ENCODE results near the gene KSR2.

GRCh38 chr12:117768860-117769259 lies 199.9 kb downstream of the KSR2 start:
- TF ChIP-seq EZH2 (IDR thresholded peaks at IDR 0.05; ENCODE audit: borderline replicate concordance, low read length): no peak
- TF ChIP-seq, protein P1, sequence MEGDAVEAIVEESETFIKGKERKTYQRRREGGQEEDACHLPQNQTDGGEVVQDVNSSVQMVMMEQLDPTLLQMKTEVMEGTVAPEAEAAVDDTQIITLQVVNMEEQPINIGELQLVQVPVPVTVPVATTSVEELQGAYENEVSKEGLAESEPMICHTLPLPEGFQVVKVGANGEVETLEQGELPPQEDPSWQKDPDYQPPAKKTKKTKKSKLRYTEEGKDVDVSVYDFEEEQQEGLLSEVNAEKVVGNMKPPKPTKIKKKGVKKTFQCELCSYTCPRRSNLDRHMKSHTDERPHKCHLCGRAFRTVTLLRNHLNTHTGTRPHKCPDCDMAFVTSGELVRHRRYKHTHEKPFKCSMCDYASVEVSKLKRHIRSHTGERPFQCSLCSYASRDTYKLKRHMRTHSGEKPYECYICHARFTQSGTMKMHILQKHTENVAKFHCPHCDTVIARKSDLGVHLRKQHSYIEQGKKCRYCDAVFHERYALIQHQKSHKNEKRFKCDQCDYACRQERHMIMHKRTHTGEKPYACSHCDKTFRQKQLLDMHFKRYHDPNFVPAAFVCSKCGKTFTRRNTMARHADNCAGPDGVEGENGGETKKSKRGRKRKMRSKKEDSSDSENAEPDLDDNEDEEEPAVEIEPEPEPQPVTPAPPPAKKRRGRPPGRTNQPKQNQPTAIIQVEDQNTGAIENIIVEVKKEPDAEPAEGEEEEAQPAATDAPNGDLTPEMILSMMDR (IDR thresholded peaks at IDR 0.05; ENCODE audit: low read length): no peak
